IPS-NIHi7 (cell line): ENCODE results near the gene CCDC24.

Experiments
- DNase-seq: peaks from one replicate; pipeline ENCODE4 v3.0.0; 2012; ENCODE audit warnings: mixed read lengths; ENCODE audit errors: extremely low spot score

Gene CCDC24

GRCh38 chr1:44040418-44040817 lies 49.0 kb downstream of the CCDC24 start:
- DNase-seq: no peak

GRCh38 chr1:44040846-44041245 lies 49.4 kb downstream of the CCDC24 start:
- DNase-seq: no peak

- DNase-seq: no peak
Measured at GRCh38 chr1:44043176-44044070, 52.0 kb downstream of the CCDC24 start.

DNA sequence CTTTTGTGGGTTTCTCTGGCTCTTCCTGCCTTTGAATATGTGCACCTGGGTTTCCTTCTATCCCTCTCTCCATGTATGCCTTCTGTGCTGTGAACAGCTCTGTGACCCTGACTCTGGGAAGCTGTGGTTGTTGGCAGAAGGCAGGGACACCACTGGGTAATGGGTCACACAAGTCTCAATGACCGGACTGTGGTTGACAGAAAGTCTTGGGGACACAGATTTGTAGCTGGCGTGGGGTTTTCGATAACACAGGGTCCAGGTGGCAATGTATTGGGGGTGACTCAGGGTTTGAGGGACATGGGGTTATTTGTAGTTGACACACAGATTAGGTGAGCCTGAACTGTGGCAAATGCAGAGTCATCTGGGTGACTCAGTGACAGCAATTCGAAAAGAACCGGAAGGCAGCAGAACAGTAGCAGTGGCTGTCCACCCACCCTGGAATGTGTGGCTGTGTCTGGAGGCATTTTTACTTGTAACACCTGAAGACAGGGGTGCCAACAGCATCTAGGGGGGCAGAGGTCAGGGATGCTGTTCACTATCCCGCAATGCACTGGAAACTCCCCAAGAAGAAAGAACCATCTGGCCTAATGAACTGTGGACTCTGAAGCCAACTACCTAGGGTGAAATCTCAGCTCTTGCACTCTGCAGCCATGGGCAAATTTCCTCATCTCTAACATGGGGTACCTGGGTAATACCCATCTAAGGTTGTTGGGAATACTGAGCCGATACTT lies 52.8 kb downstream of the CCDC24 start:
- no peak for DNase-seq

DNA sequence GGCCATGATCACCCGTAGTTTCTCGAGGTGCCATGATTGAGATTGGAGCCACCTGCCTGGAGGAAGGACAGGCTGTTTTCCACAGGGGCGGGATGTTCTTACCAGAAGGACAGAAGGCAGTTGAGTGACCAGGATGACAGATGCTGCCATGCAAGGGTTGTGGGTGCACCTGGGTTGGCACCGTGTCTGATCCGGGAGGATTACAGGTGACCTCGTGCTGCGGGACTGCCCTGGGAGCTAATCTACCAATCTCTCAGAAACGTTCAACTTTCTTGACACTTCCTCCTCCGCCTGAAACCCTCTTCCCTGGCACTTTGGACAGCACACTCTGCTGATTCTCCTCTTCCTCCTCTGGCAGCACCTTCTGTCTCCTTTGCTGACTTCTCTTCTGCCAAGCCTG lies 53.7 kb downstream of the CCDC24 start:
- no peak for DNase-seq
